OCI-LY3 (cell line): Measurements from ENCODE around the gene PICK1.

ENCODE experiments used
- H2AFZ ChIP-seq: fragments of 200-600, 300-600 bp; shearing (Covaris generic); 2 replicates; pipeline ENCODE4 v1.6.0; 2014; ENCODE audit warnings: antibody characterized with exemption, low read depth, low read length
- H3K27ac ChIP-seq: fragments of 200-600, 300-600 bp; sonication (generic); 2 replicates; pipeline ENCODE4 v1.5.1; 2014; ENCODE audit warnings: mild to moderate bottlenecking, low read length, moderate library complexity, mixed read lengths
- H3K27me3 ChIP-seq: fragments of 200-600, 300-600 bp; sonication (generic); 2 replicates; pipeline ENCODE4 v1.6.1; 2014; ENCODE audit warnings: low read depth, low read length, mixed read lengths
- H3K36me3 ChIP-seq: fragments of 200-600, 300-600 bp; sonication (generic); replicated peaks from 2 replicates; pipeline ENCODE3; 2014; ENCODE audit warnings: low read depth, low read length, mixed read lengths
- H3K4me1 ChIP-seq: fragments of 300-600, 200-600 bp; sonication (generic); 2 replicates; pipeline ENCODE4 v1.6.1; 2014; ENCODE audit warnings: low read length, mixed read lengths
- H3K4me2 ChIP-seq: fragments of 200-600, 300-600 bp; sonication (generic); 2 replicates; pipeline ENCODE4 v1.6.1; 2014; ENCODE audit warnings: low read length, mixed read lengths
- H3K4me3 ChIP-seq: fragments of 300-600, 200-600 bp; sonication (generic); 2 replicates; pipeline ENCODE4 v1.5.1; 2014; ENCODE audit warnings: antibody characterized with exemption, mild to moderate bottlenecking, low read length, moderate library complexity
- H3K79me2 ChIP-seq: fragments of 300-600, 200-600 bp; shearing (Covaris generic); 2 replicates; pipeline ENCODE4 v1.6.1; 2014; ENCODE audit warnings: mild to moderate bottlenecking, low read length, mixed read lengths
- H3K9ac ChIP-seq: fragments of 300-600, 200-600 bp; shearing (Covaris generic); 2 replicates; pipeline ENCODE4 v1.6.0; 2014; ENCODE audit warnings: mild to moderate bottlenecking, low read length, moderate library complexity
- H3K9me3 ChIP-seq: fragments of 200-600, 300-600 bp; shearing (Covaris generic); 2 replicates; pipeline ENCODE4 v1.6.1; 2014; ENCODE audit warnings: low read length, mixed read lengths; ENCODE audit not compliant: insufficient read depth
- H4K20me1 ChIP-seq: fragments of 200-600, 300-600 bp; sonication (generic); 2 replicates; pipeline ENCODE4 v1.6.1; 2016; ENCODE audit warnings: low read length, mixed read lengths; ENCODE audit not compliant: insufficient read depth
- EZH2phosphoT487 ChIP-seq: fragments of 200-600 bp; shearing (Covaris generic); IDR thresholded peaks from 2 replicates; pipeline ENCODE4 v1.6.1; 2018; ENCODE audit warnings: antibody characterized with exemption, mixed run types, low read depth
- TF ChIP-seq, protein P1 (sequence below): fragments of 200-600, 300-600 bp; sonication (generic); IDR thresholded peaks from 2 replicates; pipeline ENCODE4 v1.5.1; 2014; ENCODE audit warnings: antibody characterized with exemption, low read length, low read depth

PICK1 gene

GRCh38 chr22:38088629-38089473 is 31.6 kb downstream of the PICK1 start:
- H3K27me3 ChIP-seq = no peaks in the 10 kb centered on the region
- H3K4me3 ChIP-seq = no peak overlapping the region
- H3K79me2 ChIP-seq = no peaks in the 10 kb centered on the region
- no peaks in the 10 kb centered on the region for H3K9me3 ChIP-seq
- H3K9ac ChIP-seq = no peak overlapping the region
- H3K27ac ChIP-seq = no peak overlapping the region
- TF ChIP-seq EZH2phosphoT487 = no peak
- TF ChIP-seq, protein P1, sequence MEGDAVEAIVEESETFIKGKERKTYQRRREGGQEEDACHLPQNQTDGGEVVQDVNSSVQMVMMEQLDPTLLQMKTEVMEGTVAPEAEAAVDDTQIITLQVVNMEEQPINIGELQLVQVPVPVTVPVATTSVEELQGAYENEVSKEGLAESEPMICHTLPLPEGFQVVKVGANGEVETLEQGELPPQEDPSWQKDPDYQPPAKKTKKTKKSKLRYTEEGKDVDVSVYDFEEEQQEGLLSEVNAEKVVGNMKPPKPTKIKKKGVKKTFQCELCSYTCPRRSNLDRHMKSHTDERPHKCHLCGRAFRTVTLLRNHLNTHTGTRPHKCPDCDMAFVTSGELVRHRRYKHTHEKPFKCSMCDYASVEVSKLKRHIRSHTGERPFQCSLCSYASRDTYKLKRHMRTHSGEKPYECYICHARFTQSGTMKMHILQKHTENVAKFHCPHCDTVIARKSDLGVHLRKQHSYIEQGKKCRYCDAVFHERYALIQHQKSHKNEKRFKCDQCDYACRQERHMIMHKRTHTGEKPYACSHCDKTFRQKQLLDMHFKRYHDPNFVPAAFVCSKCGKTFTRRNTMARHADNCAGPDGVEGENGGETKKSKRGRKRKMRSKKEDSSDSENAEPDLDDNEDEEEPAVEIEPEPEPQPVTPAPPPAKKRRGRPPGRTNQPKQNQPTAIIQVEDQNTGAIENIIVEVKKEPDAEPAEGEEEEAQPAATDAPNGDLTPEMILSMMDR = no peak
- no peaks in the 10 kb centered on the region for H4K20me1 ChIP-seq
- H3K36me3 ChIP-seq = no peaks in the 10 kb centered on the region
- no peak overlapping the region for H2AFZ ChIP-seq
- H3K4me2 ChIP-seq = no peak overlapping the region
- no peaks in the 10 kb centered on the region for H3K4me1 ChIP-seq

GRCh38 chr22:38089474-38089851 is 32.3 kb downstream of the PICK1 start:
- no peaks in the 10 kb centered on the region for H3K36me3 ChIP-seq
- H3K4me1 ChIP-seq = no peaks in the 10 kb centered on the region
- H3K4me2 ChIP-seq = no peak overlapping the region
- H3K9ac ChIP-seq = no peak overlapping the region
- H3K27ac ChIP-seq = no peak overlapping the region
- TF ChIP-seq, protein P1 = no peak
- no peak for TF ChIP-seq EZH2phosphoT487
- H3K79me2 ChIP-seq = no peaks in the 10 kb centered on the region
- H2AFZ ChIP-seq = no peak overlapping the region
- no peaks in the 10 kb centered on the region for H4K20me1 ChIP-seq
- no peak overlapping the region for H3K4me3 ChIP-seq
- H3K9me3 ChIP-seq = no peaks in the 10 kb centered on the region
- no peaks in the 10 kb centered on the region for H3K27me3 ChIP-seq

- no peak overlapping the region for H3K4me2 ChIP-seq
- H3K27ac ChIP-seq = no peak overlapping the region
- H3K4me1 ChIP-seq = no peaks in the 10 kb centered on the region
- no peaks in the 10 kb centered on the region for H3K79me2 ChIP-seq
- H4K20me1 ChIP-seq = no peaks in the 10 kb centered on the region
- no peaks in the 10 kb centered on the region for H3K9me3 ChIP-seq
- no peaks in the 10 kb centered on the region for H3K27me3 ChIP-seq
- H2AFZ ChIP-seq = no peak overlapping the region
- H3K4me3 ChIP-seq = no peak overlapping the region
- no peaks in the 10 kb centered on the region for H3K36me3 ChIP-seq
- no peak overlapping the region for H3K9ac ChIP-seq
- TF ChIP-seq EZH2phosphoT487 = no peak
- TF ChIP-seq, protein P1 = no peak
These were observed 39.9 kb downstream of the PICK1 start for GRCh38 chr22:38097058-38097457.

GRCh38 chr22:38097557-38098409 is 40.6 kb downstream of the PICK1 start:
- Histone ChIP-seq H4K20me1 (no peaks in the 10 kb centered on the region), H3K9me3 (no peaks in the 10 kb centered on the region), H3K27ac (no peak overlapping the region), H3K4me2 (no peak overlapping the region), H3K9ac (no peak overlapping the region), H3K27me3 (no peaks in the 10 kb centered on the region), H3K79me2 (no peaks in the 10 kb centered on the region), H3K4me1 (no peaks in the 10 kb centered on the region), H2AFZ (no peak overlapping the region), H3K36me3 (no peaks in the 10 kb centered on the region), H3K4me3 (no peak overlapping the region)
- TF ChIP-seq EZH2phosphoT487 = no peak
- TF ChIP-seq, protein P1 = no peak
